Upper lobe of left lung (tissue), 4 donors: ENCODE data around the gene PGK2.

ENCODE experiments used
- CTCF ChIP-seq, 6 experiments: fragments of 450-650 bp in 4 of 6; fragments of 200-600 bp in 2 of 6; sonication (generic) in 2 of 6; IDR thresholded peaks; one replicate each; pipeline ENCODE4 v1.5.1; 2016 to 2019; ENCODE audit warnings: antibody characterized with exemption in 6 of 6
- POLR2AphosphoS5 ChIP-seq, 2 donors: sonication (generic); formaldehyde crosslinking; IDR thresholded peaks; one replicate each; pipeline ENCODE4 v1.5.1; 2017; ENCODE audit warnings: antibody characterized with exemption in 2 of 2

- TF ChIP-seq CTCF (IDR thresholded peaks at IDR 0.05) (no peak), POLR2AphosphoS5 (IDR thresholded peaks at IDR 0.05) (no peak)
Measured at GRCh38 chr6:49739423-49739822, 47.7 kb downstream of the PGK2 start.
